ENCODE data around the gene ANXA4.

The ANXA4 gene

DNA sequence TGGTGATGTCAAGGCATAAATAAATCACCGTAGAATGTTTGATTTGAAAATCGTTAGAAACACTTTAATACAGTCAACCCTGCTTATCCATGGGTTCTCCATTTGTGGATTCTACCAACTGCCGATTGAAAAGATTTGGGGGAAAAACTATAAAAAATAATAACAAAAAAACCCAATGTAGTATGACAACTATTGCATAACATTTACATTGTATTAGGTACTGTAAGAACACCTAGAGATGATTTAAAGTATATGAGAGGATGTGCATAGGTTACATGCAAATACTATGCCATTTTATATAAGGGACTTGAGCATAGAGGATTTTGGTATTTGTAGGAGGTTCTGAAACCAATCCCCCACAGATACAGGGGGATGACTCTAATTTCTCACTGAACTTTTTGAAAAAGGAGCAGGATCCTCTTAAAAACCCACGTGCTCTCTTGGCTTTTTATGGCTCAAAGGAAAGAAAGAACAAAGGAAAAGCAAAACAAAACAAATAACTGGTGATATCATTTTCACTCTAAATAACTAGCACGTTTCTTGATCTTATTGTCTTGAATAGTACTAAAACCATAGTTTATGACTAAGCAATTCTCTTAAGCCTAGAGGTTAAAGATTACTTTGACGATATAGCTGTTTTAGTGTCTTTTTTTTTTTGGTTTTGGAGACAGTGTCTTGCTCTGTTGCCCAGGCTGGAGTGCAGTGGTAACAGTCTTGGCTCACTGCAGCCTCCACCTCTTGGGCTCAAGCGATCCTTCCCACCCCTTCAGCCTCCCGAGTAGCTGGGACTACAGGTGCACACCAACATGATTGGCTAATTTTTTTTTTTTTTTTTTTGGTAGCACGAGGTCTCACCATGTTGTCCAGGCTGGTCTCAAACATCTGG, 104.5 kb downstream of the ANXA4 start:
- no peak for ATAC-seq (replicated peaks)
- DNase-seq, result no peak
- peaks cover 49% of the 10 kb centered on the region for H3K36me3 Mint-ChIP-seq (ENCODE audit: insufficient read depth)
- no peaks in the 10 kb centered on the region for H3K4me1 Mint-ChIP-seq (ENCODE audit: low read depth in 2 of 2)
- no peaks in the 10 kb centered on the region for H3K9me3 Mint-ChIP-seq
- H3K4me3 Mint-ChIP-seq, result no peak overlapping the region
- peak overlapping the region in 1 of 2 donors; percentile 68 for H3K27ac Mint-ChIP-seq
- no peaks in the 10 kb centered on the region for H3K27me3 Mint-ChIP-seq

DNA sequence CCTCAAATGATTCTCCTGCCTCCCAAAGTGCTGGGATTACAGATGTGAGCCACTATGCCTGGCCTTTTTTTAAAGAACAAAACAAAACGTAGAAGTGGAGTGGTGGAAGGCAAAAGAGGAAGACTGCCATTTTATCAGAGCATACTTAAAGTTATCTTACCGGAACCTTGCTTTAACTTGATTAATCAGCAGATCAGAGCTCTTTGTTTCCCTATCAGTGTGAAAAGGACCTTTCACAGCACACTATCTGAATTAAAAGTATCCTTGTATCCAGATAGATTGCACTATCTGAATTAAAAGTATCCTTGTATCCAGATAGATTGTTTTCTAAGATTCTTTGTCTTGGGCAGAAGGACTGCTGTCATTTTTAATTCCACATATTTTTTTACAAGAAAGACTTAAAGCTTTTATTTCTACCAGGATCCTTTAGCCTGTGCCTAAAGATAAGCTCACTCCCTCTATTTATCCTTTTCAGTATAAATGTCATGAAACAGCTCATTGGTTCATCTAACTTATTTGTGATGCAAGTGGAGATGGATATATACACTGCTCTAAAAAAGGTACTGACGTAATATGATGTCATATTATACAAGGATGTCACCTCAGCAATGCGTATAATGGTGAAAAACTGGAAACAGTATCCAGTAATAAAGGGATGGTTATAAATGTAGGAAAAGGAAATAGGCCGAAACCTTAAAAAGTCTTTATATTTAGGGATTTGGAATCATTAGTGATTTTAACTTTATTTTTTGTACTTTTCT, 105.3 kb downstream of the ANXA4 start:
- Mint-ChIP-seq H3K36me3 (ENCODE audit: insufficient read depth) (peaks cover 49% of the 10 kb centered on the region), H3K27me3 (no peaks in the 10 kb centered on the region), H3K27ac (peak overlapping the region in 1 of 2 donors; percentile 68), H3K4me3 (no peak overlapping the region), H3K4me1 (ENCODE audit: low read depth in 2 of 2) (no peaks in the 10 kb centered on the region), H3K9me3 (no peaks in the 10 kb centered on the region)
- DNase-seq, result no peak
- no peak for ATAC-seq (replicated peaks)

DNA sequence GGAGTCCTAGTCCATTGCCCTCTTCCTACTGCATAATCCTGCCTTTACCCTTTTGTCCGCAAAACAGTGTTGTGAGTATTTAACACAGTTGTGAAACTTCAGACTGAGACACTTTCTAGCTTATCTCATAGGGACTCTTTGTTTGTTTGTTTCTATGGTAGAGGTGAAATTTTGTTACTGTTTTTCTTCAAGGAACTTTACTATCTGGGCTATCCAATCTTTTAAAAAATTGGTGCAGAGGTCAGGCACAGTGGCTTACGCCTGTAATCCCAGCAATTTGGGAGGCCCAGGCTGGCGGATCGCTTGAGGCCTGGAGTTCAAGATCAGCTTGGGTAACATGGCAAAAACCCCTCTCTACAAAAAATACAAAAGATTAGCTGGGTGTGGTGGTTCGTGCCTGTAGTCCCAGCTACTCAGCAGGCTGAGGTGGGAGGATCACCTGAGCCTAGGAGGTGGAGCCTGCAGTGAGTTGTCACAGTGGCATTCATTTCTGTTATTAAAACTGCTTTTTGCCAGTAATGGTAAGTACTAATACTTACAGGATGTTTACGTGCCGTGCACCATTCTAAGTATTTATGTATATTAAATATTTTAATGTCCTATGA, 106.4 kb downstream of the ANXA4 start:
- ATAC-seq (replicated peaks) (no peak), DNase-seq (no peak)
- Mint-ChIP-seq H3K4me3 (no peak overlapping the region), H3K27ac (no peak overlapping the region), H3K27me3 (no peaks in the 10 kb centered on the region), H3K9me3 (no peaks in the 10 kb centered on the region), H3K4me1 (ENCODE audit: low read depth in 2 of 2) (no peaks in the 10 kb centered on the region), H3K36me3 (ENCODE audit: insufficient read depth) (peaks cover 58% of the 10 kb centered on the region)

DNA sequence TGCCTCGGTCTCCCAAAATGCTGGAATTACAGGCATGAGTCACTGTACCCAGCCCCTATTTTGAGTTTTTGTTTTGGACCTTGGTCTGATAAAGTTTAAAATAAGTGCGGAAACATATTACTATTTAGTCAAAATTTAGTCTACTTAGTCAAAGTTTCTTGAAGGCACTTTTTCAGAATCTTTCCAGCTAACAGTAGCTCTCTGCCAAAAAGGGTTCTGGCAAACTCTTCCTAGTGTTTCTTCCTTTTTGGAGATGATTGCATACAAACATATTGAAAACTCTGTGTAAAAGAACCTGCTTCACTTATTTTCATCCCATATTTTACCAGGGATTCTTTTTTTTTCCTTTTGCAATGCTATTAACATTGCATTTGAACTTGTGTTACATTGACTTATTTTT, 116.3 kb downstream of the ANXA4 start:
- Mint-ChIP-seq H3K4me1 (ENCODE audit: low read depth in 2 of 2) (peaks cover 0 to 6% of the 10 kb centered on the region in 2 donors), H3K36me3 (ENCODE audit: insufficient read depth) (peaks cover 27% of the 10 kb centered on the region), H3K4me3 (no peak overlapping the region), H3K9me3 (no peaks in the 10 kb centered on the region), H3K27ac (no peak overlapping the region), H3K27me3 (no peaks in the 10 kb centered on the region)
- DNase-seq (no peak), ATAC-seq (replicated peaks) (no peak)

DNA sequence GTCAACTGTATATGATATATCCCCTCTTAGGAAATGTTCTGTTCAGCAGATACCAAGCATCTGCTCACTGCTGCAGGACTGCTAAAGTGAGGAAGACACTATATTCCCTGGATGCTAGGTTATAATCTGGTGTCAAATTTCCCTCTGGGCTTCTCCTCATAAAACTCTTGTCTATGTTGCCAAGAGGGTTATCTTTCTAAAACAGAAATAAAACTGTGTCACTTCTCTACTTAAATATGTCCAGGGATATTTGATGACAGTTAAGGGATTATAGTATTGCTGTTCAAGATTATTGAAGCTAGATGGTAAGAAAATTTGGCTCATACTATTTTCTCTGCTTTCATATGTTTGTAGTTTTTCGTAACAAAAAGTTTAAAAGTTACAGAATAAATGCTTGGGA, 121.4 kb downstream of the ANXA4 start:
- Mint-ChIP-seq H3K9me3 (no peaks in the 10 kb centered on the region), H3K27ac (no peak overlapping the region)
- DNase-seq, result no peak

More for the DNA sequence above, 121.4 kb downstream of the ANXA4 start:
- no peak for ATAC-seq (replicated peaks)
- peaks cover 55% of the 10 kb centered on the region for H3K36me3 Mint-ChIP-seq (ENCODE audit: insufficient read depth)
- no peaks in the 10 kb centered on the region for H3K4me1 Mint-ChIP-seq (ENCODE audit: low read depth in 2 of 2)
- no peak overlapping the region for H3K4me3 Mint-ChIP-seq
- H3K27me3 Mint-ChIP-seq, result no peaks in the 10 kb centered on the region

All from effector memory CD8-positive, alpha-beta T cell (primary cell).